ENCODE data around the gene DELE1.
"Not testable (repeated sequence)": the region's sequence is repeated elsewhere in the genome, so short reads cannot be mapped to it uniquely, and the experiment has no call there.

The DELE1 gene

GRCh38 chr5:141889282-141889871 lies 34.3 kb upstream of the DELE1 start:
- no peak for DNase-seq

GRCh38 chr5:141890429-141890828 lies 33.2 kb upstream of the DELE1 start:
- not testable (repeated sequence) for DNase-seq

GRCh38 chr5:141897425-141897824 lies 26.2 kb upstream of the DELE1 start:
- DNase-seq: no peak

GRCh38 chr5:141898448-141899049 lies 25.1 kb upstream of the DELE1 start:
- DNase-seq: no peak

- no peak for DNase-seq
Measured at GRCh38 chr5:141902015-141902814, 21.5 kb upstream of the DELE1 start.

- DNase-seq: no peak
Measured at GRCh38 chr5:141903261-141903660, 20.4 kb upstream of the DELE1 start.

GRCh38 chr5:141904551-141904950 lies 19.1 kb upstream of the DELE1 start:
- no peak for DNase-seq

GRCh38 chr5:141906517-141906916 lies 17.2 kb upstream of the DELE1 start:
- no peak for DNase-seq

- no peak for DNase-seq
Measured at GRCh38 chr5:141906972-141907371, 16.7 kb upstream of the DELE1 start.

GRCh38 chr5:141908796-141909195 lies 14.9 kb upstream of the DELE1 start:
- peak; percentile 68 for DNase-seq

- DNase-seq: no peak
Measured at GRCh38 chr5:141909212-141909611, 14.5 kb upstream of the DELE1 start.

- DNase-seq: peak; percentile 91
Measured at GRCh38 chr5:141910271-141910673, 13.4 kb upstream of the DELE1 start.

- no peak for DNase-seq
Measured at GRCh38 chr5:141913560-141914198, 10.0 kb upstream of the DELE1 start.

GRCh38 chr5:141914199-141914743 lies 9.4 kb upstream of the DELE1 start:
- DNase-seq: peak; percentile 34

GRCh38 chr5:141914797-141915196 lies 8.9 kb upstream of the DELE1 start:
- no peak for DNase-seq

GRCh38 chr5:141915881-141916336 lies 7.8 kb upstream of the DELE1 start:
- no peak for DNase-seq

- no peak for DNase-seq
Measured at GRCh38 chr5:141916522-141916921, 7.1 kb upstream of the DELE1 start.

- no peak for DNase-seq
Measured at GRCh38 chr5:141917760-141918159, 5.9 kb upstream of the DELE1 start.

GRCh38 chr5:141919218-141920119 lies 4.2 kb upstream of the DELE1 start:
- no peak for DNase-seq

GRCh38 chr5:141920771-141921170 lies 2.9 kb upstream of the DELE1 start:
- no peak for DNase-seq

- not testable (repeated sequence) for DNase-seq
Measured at GRCh38 chr5:141922827-141923447, 734 bp upstream of the DELE1 start.

GRCh38 chr5:141926434-141926833 lies 2.8 kb downstream of the DELE1 start:
- no peak for DNase-seq
